Stomach (tissue), 4 donors: ENCODE results near the gene FBXL17.

ENCODE experiments used
- CTCF ChIP-seq, 7 experiments: fragments of 450-650 bp in 4 of 7; fragments of 200-600 bp in 3 of 7; sonication (generic) in 3 of 7; IDR thresholded peaks; one replicate each; pipeline ENCODE4 v1.5.1; 2016 to 2019; ENCODE audit warnings: antibody characterized with exemption in 7 of 7, control low read depth in 2 of 7, mild to moderate bottlenecking in 1 of 7
- POLR2A ChIP-seq, 4 donors: fragments of 450-650 bp; IDR thresholded peaks; one replicate each; pipeline ENCODE4 v1.6.1; 2016; ENCODE audit warnings: antibody characterized with exemption in 4 of 4, control low read depth in 2 of 4, mild to moderate bottlenecking in 1 of 4, moderate library complexity in 1 of 4
- POLR2AphosphoS5 ChIP-seq, 3 donors: sonication (generic); formaldehyde crosslinking; IDR thresholded peaks; one replicate each; pipeline ENCODE4 v1.6.1; 2016; ENCODE audit warnings: antibody characterized with exemption in 3 of 3

- TF ChIP-seq CTCF (IDR thresholded peaks at IDR 0.05) (no peak), POLR2A (IDR thresholded peaks at IDR 0.05) (no peak), POLR2AphosphoS5 (IDR thresholded peaks at IDR 0.05) (no peak)
Observed at GRCh38 chr5:108339220-108339619, 42.7 kb downstream of the FBXL17 start.
